GM21423 (cell line): Measurements from ENCODE around the gene TMX2.
A peak's percentile ranks its signal among the peaks of the same experiment; 100 is the strongest.

Experiments used
- ATAC-seq: cut with Tn5 transposase; IDR thresholded peaks from one replicate; pipeline ENCODE4 v1.9.1; 2021; ENCODE audit warnings: mild to moderate bottlenecking, moderate library complexity; ENCODE audit not compliant: unreplicated experiment

TMX2 gene

DNA sequence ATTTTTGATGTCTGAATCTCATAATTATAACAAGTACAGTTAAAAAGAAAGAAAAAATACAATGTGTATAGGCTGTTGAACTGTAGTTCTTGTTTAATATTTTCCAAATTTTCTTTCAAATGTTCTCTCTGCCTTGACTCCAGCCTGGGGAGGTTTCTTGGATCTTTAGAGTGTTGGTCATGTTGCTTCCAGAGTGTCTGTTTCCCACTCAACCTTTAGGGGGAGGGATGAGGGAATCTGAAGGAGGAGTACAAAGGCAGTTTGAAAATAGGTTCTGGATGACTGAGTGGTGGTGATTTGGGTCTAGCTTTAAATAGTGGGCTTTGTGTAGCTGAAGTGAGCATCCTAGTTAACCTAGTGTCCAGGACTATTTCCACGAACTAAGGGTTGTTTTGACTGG, 51.2 kb downstream of the TMX2 start:
- no peak for ATAC-seq

DNA sequence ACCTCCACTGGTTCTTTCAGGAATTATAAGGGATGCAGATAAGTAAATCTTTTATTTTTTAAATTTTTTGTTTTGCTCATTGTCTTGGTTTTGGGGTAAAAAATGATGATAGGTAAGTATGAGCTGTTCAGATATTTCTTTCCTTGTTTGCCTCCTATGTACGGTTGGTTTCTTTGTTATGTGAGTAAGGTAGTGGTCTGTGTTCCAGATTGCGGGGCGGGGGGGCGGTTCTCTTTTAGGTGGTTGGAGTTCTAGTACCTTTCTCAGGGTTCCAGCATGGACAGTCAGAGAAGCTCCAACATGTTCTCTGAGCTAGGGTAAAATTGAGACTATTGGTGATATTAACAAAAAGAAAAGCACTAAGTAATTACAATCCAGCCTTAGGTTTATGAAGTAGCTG, 51.6 kb downstream of the TMX2 start:
- no peak for ATAC-seq

DNA sequence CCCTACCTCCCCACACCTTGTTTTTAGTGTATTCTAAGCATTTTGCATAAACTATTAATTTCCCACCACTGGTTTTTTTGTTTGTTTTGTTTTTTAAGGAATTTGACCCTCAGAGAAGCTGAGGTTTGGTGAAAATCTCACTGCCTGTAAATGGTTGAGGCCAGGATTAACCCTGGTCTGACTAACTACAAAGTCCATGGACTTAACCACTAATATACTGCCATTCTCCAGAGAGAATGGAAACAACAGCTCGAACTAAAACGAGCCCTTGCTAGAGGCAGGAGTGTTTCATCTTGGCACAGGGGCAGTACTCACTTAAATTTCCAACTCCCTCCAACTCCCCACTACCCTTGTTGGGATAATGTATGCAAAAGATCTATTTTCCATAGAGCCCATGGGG, 52.2 kb downstream of the TMX2 start:
- no peak for ATAC-seq

DNA sequence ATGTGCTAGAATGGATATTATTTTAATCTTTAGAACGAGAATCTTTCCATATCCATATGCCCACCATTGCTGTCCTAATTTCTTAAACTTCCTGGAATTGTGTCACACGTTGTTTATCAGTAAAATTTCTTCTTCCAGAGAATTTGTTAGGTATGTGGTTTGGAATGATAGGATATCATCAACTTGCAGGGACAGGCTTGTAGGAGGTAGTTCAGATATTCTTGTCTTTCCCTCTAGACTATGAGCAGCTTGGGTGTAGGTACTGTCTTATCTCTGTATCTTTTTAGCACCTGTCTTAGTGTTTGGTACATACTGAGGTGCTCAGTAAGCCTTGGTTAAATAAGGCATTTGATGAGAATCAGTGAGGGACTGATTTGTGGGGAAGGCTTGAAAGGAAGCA, 52.6 kb downstream of the TMX2 start:
- no peak for ATAC-seq

DNA sequence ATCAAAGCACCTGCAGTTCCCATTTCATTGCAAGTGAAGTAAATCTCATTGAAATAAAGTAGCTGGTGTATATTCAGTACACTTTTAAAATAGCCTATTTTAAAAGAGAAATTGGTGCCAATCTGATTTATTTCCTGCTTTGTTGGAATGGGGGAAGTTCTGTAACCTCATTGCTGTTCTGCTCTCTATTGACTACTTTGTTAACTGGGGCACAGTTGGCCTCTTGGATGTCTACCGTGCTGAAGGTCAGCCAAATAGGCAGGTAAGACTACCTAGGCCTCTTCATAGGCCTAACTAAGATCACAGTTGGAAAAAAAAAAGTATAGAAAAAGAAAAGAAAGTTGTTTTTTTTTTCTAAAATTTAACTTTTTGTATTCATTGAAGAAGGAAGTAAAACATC, 58.4 kb downstream of the TMX2 start:
- ATAC-seq = no peak

DNA sequence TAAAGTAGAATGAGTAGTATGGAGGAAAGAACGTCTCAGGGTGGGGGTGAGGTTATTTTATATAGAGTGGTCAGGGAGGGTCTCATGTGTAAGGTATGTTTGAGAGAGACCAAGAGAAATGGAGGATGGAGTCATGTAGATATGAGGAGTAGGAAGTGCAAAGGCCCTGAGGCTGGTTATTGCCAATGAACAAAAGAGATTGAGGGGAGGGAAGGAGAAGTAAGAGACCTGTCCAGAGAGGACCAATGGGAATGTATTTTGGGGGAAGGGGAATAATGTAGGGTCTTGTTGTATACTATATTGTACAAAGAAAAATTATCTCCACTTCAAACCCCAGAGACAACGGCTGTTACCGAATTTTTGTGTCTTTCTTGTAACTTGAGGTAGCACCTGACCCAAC, 59.0 kb downstream of the TMX2 start:
- ATAC-seq = no peak

DNA sequence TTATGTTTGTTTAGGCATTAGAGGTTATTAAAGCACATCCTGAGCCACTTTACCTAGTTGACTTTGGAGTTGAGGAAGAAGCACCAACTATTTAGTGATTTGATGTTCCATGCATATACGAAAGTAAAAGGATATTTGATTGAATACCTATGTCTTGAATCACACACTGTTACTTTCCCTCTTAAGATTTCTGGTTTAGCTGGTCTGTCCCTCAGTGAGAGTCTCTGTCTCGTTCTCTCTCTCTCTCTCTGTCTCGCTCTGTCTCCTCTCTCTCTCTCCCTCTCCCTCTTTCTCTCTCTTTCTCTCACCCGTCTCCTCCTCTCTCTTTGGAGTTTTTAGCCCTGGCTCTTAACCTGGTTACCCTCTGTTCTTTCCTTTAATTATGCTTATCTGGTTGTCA, 60.2 kb downstream of the TMX2 start:
- no peak for ATAC-seq

DNA sequence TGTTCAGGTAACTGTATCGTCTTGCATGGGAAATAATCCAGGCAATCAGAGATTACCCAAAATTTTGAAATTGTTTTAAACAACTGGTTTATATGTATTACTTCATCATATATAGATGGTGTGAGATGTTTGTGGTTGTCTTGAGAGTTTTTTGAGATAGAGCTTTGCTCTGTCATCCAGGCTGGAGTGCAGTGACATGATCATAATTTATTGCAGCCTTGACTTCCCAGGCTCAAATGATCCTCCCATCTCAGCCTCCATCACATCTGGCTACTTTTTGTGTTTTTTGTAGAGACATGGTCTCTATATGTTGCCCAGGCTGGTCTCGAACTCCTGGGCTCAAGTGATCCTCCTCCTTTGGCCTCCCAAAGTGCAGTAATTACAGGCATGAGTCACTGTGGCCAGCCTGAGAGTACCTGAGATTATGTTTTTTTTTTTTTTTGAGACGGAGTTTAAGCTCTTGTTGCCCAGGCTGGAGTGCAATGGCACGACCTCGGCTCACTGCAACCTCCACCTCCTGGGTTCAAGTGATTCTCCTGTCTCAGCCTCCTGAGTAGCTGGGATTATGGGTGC, 60.7 kb downstream of the TMX2 start:
- ATAC-seq = no peak

DNA sequence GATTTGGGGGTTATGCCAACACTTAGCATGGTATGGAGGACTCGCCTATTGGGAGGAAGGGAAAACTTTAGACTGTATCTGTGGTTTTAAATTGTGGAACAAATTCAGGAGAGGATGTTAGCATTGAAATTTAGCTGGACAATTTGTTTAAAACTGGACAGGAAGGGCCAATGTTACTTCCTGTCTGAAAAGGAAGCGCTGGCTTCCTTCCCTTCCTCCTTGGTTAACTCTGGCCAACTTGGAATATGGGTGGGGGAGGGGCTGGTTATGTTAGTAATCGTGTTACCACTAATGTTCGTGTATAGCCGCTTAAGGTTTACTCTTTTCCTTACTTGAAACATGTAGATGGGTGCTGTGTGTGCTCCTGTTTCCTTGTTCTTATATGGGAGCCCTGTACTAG, 63.1 kb downstream of the TMX2 start:
- ATAC-seq = no peak

DNA sequence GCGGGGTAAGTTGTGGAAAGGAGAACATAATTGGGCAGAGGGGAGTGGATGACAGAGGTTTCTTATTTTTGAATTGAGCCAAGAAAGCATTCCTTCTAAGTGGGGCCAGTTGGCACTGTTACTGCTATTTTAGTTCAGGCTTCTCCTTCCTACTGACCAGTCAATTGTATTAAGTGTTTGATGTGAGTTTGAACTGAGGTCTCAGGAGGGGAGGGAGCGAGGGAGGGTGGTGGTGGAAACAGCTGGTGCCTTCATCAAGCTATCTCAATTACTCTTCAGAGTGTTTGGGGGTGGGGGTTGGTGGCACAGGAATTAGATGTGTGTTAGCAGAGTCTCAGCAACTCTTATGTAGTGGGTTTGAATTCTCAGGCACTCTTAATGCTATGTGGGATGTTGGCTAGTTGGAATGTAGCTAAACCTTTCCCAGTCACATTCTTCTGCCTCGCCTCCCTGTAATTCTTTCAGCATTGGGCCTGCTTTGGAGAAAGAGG, 63.7 kb downstream of the TMX2 start:
- no peak for ATAC-seq

DNA sequence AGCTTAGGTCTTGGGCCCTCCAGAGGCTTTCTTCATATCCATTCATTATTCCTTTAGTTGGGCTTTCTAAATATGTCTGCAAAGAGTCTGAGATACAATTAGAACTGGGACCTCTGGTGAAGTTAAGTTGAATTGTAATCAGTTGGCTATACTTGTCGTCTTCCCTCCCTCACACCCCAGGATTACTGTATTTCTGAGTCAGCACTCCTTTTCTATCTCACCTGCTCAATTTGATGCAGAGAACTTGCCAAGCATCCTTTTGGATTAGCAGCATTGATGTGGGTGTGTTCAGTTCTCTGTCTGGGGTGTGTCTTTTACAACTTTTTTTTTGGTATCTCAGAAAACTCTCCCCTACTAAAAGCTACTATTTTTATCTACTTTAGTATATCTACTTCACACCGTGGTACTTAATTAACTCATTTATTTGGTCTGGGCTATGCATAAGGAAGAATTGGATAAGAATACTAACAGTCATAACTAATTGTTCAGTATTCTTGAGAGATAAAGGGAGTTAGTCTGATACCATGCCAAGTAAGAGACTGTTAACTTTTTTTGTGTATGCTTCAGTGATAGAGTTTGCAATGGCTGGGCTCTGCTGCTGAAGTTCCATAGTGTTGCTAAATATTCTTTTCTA, 64.3 kb downstream of the TMX2 start:
- ATAC-seq = no peak

DNA sequence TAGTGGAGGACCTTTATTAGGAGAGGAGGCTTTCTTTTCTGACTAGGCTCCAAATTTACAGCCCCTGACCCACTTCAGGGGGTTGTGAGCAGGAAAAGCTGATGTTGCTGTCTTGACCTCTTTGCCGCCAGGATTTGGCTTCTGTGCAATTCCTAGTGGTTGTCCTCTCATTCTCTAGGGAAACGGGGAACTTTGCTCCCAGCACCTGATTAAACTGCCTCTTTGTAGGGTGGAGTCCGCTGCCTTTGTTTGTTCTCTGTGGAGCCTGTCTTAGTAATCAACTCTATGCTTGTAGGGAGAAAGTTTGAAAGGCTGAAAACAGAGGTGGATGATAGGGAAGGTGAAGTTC, 65.5 kb downstream of the TMX2 start:
- no peak for ATAC-seq

DNA sequence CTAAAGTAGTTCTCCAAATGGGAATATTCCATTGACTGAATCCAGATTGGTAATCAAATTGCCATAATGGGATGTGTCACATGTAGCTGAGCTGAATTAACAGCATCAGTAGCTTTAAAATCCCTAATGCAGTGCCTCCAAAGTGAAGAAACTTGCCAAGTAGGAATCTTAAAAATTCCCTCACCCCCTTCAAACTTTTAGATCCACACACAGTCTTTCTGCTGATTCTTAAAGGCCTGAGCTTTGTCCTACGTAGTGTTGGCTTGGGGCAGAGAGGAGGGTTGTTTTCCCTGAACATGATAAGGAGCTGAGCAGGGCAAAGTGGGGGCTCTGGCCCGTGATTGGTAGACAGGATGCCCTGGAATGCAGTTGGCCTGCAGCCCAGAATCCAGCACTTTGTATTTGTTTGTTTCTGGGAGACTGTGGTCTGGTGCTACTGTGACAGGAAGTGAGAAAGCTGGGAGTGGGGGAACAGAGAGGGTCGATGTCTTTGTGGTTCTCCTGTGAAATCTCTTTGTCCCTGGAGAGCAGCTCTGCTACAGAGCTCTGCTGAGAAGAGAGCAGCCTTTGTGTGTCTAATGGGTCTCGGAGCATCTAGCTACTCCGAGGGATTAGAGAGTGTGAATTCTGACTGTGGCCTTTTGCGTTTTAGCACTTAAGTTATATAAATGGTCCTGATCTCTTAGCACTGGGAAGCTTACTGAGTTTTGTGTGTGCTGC, 66.1 kb downstream of the TMX2 start:
- no peak for ATAC-seq

DNA sequence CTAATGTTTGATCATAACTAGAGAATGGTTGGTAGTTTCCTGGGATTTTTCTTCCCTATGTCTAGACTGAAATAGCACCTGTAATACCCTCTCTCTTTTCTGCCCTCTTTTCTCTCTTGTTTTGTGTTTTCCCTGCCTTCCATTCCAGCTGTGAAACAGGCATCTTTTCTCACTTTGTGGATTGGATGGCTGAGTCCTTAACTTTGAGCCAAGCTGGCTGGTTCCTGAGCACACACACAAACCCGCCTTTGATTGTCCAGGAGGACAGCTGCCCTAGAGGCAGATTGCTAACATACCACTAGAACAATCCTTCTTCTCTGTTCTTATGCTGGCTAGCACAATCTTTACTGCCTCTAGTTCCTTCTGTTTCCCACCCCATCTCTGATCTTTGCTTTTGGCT, 66.9 kb downstream of the TMX2 start:
- no peak for ATAC-seq

DNA sequence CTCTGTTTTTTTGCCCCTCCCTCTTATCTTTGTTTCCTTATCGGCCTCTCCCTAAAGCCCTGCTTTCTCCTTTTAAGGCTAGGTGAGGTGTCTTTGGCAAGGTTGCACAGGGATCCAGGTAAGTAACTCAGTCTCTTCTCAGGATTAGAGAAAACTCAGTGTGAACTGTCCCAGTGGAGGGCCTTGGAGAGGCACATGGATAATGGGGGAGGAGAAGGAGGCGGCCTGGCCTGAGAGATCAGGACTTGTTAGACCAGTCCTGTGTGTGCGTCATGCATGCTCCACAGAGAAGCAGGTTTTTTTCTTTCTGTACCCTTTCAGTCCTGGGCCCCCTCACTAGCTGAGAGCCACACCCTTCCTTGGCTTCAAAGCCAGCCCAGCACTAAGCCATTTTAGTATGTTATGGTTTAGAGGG, 69.1 kb downstream of the TMX2 start:
- no peak for ATAC-seq

DNA sequence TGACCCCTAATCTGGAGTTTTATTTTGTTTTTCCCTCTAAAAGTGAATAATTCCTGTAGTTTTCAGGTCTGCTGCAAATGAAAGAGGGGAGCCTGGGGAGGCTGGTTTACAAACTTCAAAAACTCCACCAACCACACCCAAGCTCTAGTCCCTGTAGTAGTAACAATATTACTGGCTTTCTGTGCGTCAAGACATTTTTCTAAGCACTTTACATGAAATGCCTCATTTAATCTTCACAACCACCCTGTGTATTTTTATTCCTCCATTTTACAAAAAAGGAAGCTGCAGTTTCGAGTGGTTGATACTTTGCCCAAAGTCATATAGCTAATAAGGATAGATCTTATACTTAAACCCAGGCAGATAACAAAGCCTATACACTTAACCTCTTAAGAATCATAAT, 72.7 kb downstream of the TMX2 start:
- peak; percentile 54 for ATAC-seq

DNA sequence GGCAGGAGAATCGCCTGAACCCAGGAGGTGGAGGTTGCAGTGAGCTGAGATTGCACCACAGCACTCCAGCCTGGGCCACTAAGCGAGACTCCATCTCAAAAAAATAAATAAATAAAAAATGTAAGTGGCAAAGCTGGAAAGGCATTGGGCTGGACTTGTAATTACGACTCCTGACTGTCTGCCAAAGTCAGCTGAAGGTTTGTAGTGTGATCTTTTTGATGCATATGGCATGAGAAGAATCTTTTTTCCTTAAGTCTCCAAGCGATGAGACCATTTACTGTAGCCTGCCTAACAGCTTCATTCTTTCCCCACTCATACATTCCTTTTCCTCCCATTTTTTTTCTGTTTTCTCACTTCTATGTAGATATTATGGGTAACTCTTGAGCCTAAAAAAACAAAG, 74.0 kb downstream of the TMX2 start:
- ATAC-seq = no peak

DNA sequence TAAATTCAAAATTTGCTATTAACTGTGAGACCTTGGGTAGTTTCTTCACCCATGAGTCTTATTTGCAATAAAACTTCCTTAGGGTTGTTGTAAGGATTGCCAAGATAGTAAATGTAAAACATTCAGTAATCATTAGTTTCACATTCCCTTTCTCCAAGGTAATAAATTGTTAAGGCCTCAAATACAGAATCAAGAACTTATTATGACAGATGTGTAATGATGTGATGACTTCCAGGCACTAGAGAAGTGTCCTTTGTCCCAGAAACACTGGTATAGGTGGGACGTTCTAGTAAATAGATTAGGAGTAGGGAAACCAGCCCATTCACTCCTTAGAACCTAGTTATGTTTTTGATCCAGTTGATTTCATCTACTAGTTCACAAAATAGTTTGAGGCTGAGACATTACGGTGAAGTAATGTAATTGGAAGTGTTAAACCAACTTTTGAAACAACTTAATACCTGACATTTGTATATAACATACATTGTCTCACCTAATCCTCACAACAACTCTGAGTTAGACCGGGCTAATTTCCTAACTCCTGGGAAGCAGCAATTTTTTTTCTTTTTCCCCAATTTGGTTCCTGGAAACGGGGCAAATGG, 74.7 kb downstream of the TMX2 start:
- no peak for ATAC-seq

DNA sequence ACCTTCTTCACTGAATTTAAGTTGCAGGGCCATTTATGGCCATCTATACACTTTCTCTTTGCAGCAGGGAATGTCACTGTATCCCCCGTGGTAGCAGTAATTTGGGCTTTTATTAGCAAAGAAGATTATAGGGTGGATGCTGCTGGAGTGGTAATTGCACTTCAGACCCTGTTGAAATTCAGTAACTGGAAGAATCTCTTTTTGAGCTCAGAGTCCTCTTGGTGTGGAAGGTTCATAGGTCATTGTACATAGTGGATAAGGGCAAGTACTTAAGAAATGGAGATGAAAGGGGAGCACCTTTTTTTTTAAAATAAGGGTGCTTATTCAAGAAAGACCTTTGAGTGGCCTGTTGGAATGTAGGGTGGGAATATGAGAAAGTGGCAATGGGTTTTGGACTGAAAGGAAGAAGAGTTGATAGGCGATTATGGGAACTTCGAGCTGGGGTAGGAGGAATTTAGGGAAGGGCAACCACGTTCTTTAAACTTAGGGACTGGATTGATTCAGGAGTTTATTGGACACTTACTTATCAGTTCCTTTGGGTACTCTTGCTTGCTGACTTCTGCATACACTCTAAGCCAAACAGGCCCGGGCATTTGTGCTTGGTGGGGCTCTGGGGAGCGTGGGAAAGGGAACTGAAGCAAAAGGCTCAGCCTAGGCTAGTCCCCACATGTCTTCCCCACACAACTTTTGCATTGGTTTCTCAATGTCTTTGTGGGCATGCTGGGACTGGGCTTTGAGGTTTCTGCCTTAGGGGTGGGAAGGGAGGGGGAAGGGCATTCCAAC, 75.7 kb downstream of the TMX2 start:
- peak; percentile 34 for ATAC-seq

DNA sequence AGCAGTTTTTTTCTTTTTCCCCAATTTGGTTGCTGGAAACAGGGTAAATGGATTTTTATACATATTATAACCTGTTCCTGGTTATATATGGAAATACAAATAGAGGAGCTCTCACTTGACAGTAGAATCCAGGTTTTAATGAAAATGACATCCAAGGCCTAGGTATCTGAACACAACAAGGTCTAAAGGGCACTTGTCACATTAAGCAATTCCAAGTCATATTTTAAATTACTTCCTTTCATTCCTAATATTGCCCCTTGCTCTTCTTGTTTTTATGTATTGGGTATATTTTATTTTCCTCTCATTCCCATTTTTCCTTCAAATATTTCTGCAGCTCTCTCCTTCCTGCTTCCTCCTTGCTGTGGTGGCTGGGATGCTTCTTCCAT, 76.3 kb downstream of the TMX2 start:
- no peak for ATAC-seq
